NCI-H187 treated with DMSO at 0.1 percent for 48 hours (cell line): ENCODE results near the gene PPARGC1A.

Experiments
- DNase-seq: peaks from one replicate; lab custom pipeline; 2025; lab: John Stamatoyannopoulos, UW

PPARGC1A gene

DNA sequence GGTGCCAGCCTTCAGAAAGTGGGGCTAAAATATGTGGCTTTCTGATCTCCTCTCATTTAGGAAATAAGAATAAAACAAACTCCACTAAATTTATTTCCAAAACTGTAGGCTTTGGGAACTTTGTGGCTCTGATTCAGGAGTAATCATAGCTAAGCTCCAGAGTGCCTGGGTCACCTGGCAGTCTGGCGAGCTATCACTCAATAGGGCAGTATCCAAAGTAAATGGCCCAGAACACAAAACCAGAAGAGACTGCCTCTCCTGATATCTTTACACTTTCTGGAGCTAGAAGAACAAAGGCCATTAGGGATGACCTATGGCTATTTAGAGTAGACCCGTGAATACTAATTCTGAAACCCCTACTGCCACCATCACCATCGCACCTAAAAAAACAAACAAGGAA, 17.0 kb upstream of the PPARGC1A start:
- DNase-seq: peak; percentile 44

DNA sequence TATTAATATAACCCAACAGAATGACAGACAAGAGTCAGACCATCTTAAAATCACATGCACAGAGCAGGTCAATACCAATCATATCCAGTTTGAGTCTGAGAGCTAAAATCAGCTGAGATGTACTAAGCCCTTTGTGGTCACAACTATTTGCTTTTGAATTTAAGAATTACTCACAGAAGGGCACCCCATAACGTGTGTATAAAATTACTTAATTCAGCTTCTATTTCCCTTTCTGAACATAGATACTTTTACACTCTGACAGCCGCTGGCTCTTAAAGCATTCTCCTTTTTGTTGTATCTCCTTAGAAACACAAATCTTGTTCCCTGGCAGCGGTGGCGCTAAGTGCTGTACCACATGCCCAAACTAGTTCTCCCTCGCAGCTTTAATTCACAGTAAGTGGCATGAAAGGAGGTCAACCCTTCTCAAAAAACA, 14.8 kb upstream of the PPARGC1A start:
- DNase-seq: peak; percentile 84

DNA sequence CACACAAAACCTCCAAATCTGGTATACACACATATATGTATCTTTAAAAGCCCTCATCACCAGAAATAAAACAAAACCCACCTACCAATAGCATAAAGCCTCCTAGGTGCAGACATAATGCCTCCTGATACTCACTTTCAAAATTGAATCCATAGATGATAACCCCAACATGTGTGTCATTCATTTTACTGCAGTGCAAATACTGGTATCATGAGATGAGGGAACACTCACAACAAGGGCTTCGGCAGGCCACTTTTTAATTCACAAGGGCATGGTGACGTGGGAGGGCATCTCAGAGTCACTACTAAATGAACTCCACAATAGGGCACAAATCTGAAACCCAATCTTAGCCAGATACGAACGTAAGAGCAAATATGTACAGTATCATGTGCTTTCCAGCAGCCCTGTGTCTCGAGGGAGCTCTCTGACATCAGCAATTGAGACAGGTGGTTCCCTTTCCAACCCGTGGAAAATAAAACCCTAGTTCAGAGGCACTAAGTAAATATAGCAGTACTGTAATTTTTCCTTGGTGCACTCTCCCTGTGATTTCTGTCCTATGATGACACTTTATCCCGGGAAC, 14.1 kb upstream of the PPARGC1A start:
- peak; percentile 98 for DNase-seq

DNA sequence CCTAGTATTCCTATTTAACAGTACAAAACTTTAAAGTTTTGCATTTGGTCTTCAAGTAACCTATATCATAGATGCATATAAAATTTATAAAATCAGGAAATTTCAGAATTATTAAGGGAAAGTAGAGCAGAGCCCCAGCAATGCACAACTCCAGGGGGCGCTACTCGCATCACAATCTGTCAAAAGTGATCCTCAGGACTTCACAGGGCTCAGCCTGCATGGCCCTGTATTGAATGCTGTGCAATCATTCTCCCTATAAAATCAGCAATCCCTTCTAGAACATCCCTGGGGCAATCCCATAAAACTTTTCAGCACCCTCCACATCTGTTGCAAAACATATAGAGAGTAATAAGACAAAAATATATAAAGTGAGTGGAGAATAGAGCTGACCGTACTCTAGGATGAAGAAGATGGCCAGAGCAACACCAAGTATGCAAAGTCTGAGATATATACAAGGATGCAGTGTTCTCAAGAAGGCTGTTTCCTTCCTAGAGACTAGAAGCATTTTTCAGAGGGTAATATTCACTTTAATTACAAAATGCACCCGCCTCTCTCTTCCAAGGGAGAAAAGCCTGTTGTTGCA, 12.5 kb upstream of the PPARGC1A start:
- DNase-seq: no peak

DNA sequence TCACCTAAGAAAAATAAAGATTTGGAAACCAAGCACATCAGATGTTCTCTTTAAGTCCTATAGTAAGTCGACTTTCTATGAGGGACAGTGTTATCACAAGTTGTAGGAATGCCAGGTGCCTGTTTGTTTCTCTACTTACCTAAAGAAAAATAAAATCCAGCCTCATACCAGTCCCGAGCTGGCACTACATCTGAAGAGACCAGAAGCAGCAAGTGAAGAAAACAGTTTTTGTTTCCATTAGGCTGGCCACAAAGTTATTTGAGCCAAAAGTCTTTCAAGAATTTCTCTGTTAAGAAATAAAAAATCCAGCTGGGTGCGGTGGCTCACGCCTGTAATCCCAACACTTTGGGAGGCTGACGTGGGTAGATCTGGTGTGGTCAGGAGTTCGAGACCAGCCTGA, 10.8 kb upstream of the PPARGC1A start:
- DNase-seq: no peak

DNA sequence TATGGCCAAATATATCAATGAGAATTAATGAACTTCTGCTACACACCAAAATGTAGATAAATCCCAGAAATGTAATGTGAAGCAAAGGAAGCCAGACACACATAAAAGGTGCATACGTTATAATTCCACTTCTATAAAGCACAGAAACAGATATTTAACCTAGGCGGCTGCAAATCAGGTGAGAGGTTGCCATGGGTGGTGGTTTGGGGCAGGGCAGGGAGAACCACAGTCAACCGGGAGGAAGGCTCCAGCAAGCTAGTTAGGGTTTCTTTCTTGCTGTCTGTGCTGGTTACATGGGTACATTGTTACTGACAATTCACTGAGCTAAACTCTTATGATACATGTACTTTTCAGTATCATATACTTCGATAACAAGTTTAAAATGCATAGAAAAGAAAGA, 9.7 kb upstream of the PPARGC1A start:
- DNase-seq: no peak

DNA sequence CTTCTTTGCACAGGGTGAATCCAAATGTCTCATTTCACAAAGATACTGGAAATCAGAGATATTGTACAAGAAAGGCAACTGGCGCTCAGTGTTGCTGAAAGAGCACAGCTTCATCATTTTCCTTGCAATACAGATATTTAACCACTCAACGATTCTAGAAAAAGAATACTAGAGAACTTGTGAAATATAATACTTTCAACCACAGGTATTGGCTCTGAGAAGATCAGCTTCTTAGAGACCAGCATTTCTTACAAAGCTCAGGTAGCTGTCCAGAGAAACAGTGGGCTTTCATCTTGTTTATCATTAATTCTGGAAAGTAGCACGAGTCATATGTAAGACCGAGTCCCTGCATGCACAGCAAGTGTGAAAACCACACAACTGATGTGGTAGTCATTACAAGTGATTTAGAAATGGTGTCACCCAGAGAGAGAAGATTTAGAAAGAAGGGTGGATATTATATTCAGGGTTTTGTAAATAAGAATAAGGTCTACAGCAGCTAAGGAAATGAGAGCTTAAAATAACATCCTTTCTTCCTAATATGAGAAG, 7.8 kb upstream of the PPARGC1A start:
- no peak for DNase-seq

DNA sequence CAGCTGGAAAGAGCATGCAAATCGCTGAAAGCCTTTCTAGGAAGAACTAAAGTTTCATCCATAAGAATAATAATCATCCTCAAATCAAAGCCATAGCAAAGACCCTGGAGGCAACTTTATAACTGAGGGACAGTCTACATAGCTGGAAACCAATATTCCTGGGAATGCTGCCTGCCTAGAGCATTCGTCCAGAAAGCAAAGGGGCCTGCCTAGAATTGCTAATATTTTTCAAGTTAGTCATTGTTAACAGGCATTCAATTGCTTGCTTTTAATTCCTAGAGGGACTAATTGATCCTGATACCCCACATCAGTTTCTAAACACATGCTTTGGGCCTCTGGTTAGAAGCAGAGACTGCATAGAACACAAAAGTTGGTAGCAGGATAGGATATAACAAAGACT, 4.2 kb upstream of the PPARGC1A start:
- DNase-seq: no peak

DNA sequence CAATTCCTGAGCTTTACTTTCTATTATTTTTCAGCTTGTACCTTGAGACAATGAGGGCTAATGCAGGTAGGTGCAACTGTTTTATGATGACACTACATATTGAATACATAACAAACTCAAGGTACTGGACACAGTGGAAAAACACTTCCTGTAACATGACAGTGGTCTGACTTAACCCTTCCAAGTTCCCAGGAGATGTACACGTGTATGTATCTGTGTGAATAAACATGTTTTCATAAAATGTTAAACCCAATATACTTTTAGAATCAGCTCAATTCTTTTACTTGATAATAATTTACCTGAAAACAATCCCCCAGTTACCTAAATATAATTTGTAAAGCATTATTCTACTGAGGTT, 1.2 kb upstream of the PPARGC1A start:
- no peak for DNase-seq

DNA sequence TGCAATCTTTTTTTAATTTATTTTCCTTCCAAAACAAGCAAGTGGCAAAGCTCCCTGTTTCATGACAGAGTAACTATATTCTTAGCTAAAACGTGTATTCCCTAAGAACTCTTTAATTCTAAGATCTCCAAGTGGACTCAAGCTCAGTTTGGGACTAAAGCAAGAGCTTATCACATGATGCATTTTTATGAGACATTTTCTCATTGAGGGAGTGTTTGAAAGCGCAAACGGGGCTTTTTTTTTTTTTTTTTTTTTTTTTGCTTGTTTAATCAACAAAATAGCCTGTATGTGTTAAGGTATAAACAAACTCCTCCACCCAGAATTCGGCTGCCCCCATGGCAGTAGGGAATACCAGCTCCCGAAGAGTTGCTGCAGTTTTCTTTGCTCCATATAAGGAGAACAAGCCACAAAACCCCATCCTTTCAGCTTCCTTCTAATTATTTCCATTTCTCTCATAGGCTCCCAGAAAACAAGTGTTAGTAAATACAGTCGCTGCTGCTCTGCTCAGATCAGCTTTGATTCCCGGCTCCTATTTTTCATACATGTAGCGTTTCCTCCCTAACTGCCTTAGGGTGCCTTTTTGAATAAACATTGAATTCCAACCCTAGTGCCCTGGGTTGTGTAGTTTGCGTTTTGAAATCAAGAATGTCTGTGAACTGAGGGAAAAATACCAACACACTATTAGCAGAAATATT, 669 bp upstream of the PPARGC1A start:
- no peak for DNase-seq

DNA sequence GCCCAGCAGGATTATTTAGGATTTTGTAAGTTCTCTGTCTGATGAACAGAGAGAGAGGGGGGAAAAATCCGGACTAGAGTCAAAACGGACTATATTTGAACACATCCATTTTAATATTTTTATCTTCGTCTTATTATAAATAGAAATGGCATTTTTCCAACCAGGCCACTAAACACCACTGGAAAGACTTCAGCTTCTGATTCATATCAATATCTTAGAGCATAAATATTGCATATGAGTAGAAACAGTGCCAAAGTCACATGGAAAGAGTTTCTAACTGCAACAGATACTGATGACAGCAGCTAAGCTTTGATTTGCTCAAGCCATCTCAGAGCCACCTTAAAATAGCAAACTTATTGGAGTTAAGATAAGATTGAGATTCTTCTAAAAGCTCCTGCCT, 456 bp downstream of the PPARGC1A start:
- no peak for DNase-seq

DNA sequence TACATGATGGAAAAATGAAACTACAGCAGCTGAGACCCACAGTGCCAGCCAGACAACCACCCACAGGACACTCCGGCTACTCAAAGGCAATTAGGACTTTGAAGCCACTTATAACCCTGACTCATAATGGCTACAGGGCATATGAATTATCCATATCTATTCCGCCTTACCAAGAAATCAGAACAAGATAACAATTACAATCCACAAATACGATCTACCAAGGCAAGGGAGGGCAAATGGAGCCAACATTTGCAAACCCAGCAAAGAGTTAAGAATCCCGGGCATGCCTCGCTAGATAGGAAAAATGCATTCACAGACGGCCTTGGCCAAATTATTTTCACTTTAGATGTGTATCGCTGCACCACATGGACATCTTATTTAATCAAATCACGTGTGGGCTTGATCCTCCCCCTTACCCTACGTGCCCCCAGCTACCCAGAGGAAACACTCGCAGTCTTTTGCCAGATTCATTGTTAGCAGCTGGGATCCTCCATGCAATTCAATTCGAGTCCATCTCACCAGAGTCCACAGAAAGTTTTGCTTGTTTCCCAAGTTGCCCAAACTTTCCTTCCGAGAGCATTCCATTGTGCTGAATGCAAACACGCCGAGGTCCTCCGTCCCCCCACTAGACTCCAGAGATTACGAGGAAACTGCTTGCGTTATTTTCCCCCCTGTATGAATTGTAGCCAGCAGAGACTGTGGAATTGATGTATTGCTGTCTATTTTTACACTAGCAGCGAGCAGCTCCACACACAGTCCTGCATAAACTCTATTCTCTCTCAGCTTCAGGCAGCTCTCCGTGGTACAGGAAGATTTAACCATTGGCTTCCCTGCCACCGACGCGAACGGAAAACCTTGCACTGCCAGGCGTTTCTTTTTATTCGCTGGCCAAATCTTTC, 1.2 kb downstream of the PPARGC1A start:
- no peak for DNase-seq

DNA sequence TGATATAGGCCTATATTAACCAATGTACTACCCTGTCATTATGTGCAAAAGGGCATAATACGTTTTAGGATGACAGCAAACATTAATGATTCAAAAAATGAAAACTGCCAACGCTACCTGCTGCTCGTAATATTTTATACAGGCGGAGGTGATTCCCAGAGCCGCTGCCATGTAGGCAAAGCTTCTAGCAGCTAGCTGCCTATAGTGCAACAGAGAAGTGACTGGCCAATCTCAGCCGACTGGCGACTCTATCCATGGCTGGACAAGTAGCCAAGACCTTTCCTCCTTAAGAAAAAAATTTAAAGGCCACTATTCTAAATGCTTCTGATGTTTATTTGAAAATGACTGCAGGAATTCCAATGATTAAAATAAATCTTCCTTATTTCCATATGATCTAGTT, 1.9 kb downstream of the PPARGC1A start:
- DNase-seq: no peak

DNA sequence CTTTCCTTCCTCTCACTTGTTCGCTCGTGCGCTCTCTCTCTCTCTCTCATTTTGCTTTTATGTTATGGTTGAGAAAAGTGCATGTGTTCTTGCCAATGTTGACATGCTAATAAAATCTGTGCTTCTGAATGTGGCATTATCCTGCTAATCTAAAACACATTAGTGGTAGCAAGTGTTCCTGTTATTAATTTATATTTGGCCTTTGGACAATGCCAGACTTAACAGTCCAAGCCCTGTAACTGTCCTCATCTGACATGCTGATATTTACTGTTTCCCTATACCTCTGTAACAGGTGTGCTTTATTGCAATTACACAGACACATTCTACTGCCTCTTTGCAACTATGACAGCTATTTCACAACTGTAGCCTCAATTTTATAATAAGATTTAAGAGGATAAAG, 2.7 kb downstream of the PPARGC1A start:
- DNase-seq: no peak

DNA sequence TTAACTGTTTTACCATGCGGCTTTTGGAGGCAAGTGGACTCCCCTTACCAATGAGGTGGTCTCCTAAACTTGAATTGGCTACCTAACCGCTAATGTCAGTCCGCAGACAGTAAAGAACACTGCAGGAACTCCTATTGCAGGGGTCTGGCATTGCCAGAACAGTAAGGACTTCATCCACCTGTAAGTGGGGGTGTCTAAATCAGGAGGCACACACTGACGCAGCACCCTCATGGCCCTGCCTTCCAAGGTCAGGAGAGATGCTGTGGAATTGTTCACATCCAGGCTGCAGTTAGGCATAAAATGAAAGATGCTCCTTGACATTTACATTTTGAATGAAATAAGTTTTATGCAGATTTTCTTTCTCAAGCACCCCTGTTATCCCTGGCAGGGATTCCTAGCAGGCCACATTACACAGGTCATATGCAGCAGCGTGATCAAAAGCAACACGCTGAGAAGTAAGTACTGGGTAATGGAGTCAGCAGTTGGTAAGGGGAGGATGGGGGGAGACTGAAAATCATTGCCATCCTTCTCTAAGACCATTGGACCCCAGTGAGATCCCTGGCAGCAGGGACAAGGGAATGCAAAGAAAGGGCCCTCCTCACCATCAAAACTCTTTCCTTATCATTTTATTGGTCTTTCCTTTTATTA, 3.8 kb downstream of the PPARGC1A start:
- no peak for DNase-seq

DNA sequence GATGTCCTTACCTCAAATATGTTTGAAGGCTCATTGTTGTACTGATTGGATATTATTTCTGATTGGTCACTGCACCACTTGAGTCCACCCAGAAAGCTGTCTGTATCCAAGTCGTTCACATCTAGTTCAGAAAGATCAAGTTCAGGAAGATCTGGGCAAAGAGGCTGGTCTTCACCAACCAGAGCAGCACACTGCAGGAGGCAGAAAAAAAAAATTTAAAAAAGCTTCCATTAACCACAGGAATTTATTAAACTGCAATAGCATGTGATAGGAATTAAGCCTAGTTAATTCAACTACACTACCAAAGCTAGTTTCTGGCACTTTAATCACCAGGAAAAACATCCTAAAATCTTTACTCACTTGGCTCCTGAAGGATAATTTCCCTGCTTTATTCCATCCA, 5.1 kb downstream of the PPARGC1A start:
- no peak for DNase-seq

DNA sequence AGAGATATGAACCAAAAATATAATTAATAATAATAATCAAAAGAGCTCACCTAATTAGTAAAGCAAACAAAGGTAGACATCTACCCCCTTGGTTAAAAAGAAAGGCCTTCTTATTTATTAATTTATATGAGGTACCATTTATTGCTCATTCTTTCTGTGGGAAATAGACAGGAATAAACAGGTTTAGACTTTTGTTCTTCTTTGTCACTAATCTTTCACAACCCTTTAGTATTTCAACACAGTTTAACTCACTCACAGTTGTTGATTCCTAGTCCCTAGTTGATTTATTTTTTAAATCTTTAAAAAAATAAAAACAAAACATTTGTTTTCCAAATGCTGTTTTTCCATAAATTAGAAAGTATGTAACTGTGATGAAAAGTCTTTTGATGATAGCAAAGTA, 5.6 kb downstream of the PPARGC1A start:
- no peak for DNase-seq

DNA sequence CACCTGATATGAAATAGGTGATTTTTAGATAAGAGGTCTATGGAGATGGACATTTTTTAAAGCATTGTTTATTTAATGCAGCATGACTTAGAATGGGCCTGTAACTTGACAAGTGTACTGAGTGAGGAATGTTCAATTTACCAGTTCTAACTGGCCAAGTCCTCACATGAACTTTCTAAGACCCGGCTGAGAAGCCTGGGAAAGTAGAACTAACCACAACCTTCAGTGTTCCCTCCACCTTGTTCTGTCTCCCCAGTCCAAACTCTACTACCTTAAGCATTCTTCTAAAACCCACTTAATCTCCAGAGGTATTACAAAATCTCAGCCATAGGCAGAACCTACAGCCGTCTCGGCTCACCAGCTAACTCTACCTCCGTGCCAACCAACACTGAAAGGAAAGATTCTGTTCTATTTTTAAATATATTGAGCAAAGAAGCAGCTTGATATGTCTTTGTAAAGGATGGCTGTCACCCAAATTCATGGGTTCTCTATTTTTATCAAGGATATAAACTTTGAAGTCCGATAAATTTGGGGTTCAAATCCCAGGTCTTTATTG, 6.8 kb downstream of the PPARGC1A start:
- no peak for DNase-seq

DNA sequence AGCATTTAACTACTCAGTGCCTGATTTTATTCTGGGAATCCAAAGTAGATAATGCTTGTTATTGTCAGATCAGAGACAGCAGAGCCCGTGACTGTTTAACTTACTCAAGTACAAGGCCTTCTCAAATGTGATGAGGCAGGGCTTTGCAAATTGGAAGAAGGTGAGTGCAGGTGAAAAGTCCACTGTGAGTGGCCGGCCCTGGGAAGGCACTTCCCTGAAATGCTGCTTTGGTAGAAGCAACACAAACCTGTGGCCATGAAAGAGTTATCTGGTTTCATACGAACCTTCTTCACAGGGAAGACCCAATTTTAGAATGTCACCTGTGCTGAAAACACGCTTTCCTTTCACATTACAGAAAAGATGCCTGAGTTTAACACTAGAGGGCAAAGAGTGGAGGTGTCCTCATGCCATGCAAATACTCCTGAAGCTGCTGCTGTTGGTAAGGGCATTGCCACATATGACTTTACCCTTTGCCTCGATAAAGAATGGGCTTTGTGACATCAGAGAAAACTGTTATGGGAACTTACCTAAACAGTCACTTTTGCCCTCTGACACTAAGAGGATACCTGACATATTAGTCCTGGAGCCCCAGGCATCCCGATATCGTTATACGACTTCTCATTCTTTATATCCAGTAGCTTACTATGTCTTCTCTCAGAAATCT, 8.0 kb downstream of the PPARGC1A start:
- no peak for DNase-seq

DNA sequence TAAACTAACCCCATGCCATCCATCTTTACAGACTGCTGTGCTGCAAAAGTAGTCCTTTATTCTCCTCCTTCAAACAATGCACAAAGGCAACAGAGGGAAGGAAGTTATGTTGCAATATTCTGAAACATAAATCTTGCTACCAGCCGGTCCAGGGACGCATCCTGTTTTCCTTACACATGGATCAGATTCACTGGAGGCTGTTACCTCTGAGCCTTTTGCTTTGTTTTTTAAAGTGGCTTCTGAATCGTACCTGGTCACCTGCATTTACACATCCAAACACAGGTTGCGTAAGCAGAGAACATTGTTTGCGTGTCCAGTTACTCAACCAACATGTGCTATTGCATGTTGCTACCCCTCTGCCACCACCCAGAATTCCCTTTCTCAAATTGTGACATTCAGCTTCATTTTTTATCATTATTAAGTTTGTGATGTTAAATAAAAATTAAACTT, 8.8 kb downstream of the PPARGC1A start:
- DNase-seq: no peak
